Body of pancreas (tissue), 4 donors: Measurements from ENCODE around the gene TNIK. TPM values are rescaled to one million over a fixed set of nuclear protein-coding genes. Genes with fewer than 3 reads are reported as not detected.

ENCODE experiments used
- ATAC-seq: fragments of 150-250 bp; one replicate; pipeline ENCODE4 v1.9.1; 2016
- DNase-seq, 4 donors: peaks; one replicate each; pipeline ENCODE4 v3.0.0-alpha.2; 2019
- H3K27ac ChIP-seq, 4 donors: fragments of 200-600 bp; sonication (generic); 1 replicate in 3 of 4; 2 replicates in 1 of 4; pipeline versions ENCODE4 v1.5.1 to v1.6.1; 2016 to 2019; ENCODE audit warnings: mild to moderate bottlenecking in 1 of 4, mixed read lengths in 1 of 4, moderate library complexity in 1 of 4
- H3K27me3 ChIP-seq, 2 donors: fragments of 200-600 bp; sonication (generic); one replicate each; pipeline ENCODE4 v1.6.0; 2016; ENCODE audit warnings: mild to moderate bottlenecking in 1 of 2
- H3K36me3 ChIP-seq, 2 donors: fragments of 200-600 bp; sonication (generic); replicated peaks in 1 of 2; 2 replicates each; pipeline ENCODE4 v1.5.1; 2016; ENCODE audit warnings: low read depth in 2 of 2; ENCODE audit not compliant: insufficient read depth in 1 of 2
- H3K4me1 ChIP-seq: fragments of 200-600 bp; sonication (generic); one replicate; pipeline ENCODE4 v1.6.0; 2016
- H3K4me3 ChIP-seq, 2 donors: fragments of 200-600 bp; sonication (generic); 1 replicate in 1 of 2; 2 replicates in 1 of 2; pipeline ENCODE4 v1.5.1; 2016 to 2019
- H3K9me3 ChIP-seq, 3 donors: fragments of 200-600 bp; sonication (generic); 1 replicate in 2 of 3; 2 replicates in 1 of 3; pipeline ENCODE4 v1.5.1; 2016
- POLR2A ChIP-seq, 3 donors: fragments of 450-650 bp; IDR thresholded peaks; one replicate each; pipeline ENCODE4 v1.6.1; 2016; ENCODE audit warnings: antibody characterized with exemption in 3 of 3, mild to moderate bottlenecking in 2 of 3
- WGBS, 2 donors: methylation state at CpG; one replicate each; pipeline ENCODE4 v1.1.5; 2017; 5-methylcytosine and 5-hydroxymethylcytosine counted together
- intact Hi-C: fragments of 100-400 bp; cut with DNase I; formaldehyde crosslinking; loops from one replicate; pipeline ENCODE4 v1.15.1; 2023
- total RNA-seq, 2 donors: library from RNA; depleted of rRNA; stranded (reverse); fragments of >200 nt; gene quantifications; one replicate each; pipeline ENCODE4 v1.1.0, GENCODE V29; 2016
- TF ChIP-seq, protein P1 (sequence below), 7 experiments: fragments of 450-650 bp in 4 of 7; fragments of 200-600 bp in 3 of 7; sonication (generic) in 3 of 7; IDR thresholded peaks; one replicate each; pipeline ENCODE4 v1.5.1; 2016 to 2019; ENCODE audit warnings: antibody characterized with exemption in 7 of 7

Gene TNIK
- total RNA-seq, 2 donors from 2014 or later = 7.6 to 9.6 TPM

DNA sequence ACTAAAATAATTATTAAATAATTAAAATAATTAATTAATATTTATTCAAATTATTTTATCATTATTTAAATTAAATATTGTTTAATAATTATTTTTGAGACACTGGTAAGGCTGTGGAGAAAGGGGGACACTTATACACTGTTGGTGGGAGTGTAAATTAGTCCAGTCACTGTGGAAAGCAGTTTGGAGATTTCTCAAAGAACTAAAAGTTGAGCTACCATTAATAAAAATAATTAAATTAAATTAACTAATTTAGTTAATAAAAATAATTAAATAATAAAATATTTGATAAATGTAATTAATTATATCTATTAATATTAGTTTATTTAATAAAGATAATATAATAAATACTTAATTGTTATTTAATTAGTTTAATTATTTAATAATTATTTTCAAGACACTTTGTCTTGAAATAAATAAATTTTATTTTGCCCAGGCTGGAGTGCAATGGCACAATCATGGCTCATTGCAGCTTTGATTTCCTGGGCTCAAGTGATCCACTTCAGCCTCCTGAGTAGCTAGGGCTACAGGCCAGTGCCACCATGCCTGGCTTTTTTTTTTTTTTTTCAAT lies 16.4 kb upstream of the TNIK start:
- ATAC-seq (no peak), DNase-seq (no peak)
- intact Hi-C loops = no loop called here
- no peak overlapping the region for H3K27ac ChIP-seq
- H3K4me3 ChIP-seq = no peak overlapping the region
- TF ChIP-seq, protein P1, sequence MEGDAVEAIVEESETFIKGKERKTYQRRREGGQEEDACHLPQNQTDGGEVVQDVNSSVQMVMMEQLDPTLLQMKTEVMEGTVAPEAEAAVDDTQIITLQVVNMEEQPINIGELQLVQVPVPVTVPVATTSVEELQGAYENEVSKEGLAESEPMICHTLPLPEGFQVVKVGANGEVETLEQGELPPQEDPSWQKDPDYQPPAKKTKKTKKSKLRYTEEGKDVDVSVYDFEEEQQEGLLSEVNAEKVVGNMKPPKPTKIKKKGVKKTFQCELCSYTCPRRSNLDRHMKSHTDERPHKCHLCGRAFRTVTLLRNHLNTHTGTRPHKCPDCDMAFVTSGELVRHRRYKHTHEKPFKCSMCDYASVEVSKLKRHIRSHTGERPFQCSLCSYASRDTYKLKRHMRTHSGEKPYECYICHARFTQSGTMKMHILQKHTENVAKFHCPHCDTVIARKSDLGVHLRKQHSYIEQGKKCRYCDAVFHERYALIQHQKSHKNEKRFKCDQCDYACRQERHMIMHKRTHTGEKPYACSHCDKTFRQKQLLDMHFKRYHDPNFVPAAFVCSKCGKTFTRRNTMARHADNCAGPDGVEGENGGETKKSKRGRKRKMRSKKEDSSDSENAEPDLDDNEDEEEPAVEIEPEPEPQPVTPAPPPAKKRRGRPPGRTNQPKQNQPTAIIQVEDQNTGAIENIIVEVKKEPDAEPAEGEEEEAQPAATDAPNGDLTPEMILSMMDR (IDR thresholded peaks at IDR 0.05) = no peak
- no peak for TF ChIP-seq POLR2A (IDR thresholded peaks at IDR 0.05)
- no peaks in the 10 kb centered on the region for H3K36me3 ChIP-seq
- H3K27me3 ChIP-seq = no peaks in the 10 kb centered on the region
- no peaks in the 10 kb centered on the region for H3K9me3 ChIP-seq
- no peaks in the 10 kb centered on the region for H3K4me1 ChIP-seq

DNA sequence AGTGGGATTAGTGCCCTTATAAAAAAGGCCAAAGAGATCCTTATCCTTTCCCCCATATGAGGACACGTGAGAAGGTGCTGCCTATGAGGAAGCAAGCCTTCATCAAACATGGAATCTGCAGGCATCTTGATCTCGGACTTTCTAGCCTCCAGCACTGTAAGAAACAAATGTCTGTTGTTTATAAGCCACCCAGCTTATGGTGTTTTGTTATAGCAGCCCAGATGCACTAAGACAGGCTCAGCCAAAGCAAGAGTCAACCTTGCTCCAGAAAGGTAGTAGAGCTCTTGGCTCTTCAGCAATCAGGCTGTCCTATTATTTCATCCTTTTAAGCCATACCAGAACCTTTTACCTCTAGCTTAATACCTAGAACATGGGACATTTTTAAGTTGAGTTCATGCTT lies 12.3 kb upstream of the TNIK start:
- no peaks in the 10 kb centered on the region for H3K27me3 ChIP-seq
- no peak for TF ChIP-seq POLR2A (IDR thresholded peaks at IDR 0.05)
- TF ChIP-seq, protein P1 (IDR thresholded peaks at IDR 0.05) = no peak
- no peaks in the 10 kb centered on the region for H3K9me3 ChIP-seq
- H3K4me1 ChIP-seq = no peaks in the 10 kb centered on the region
- no peaks in the 10 kb centered on the region for H3K36me3 ChIP-seq
- DNase-seq = no peak
- ATAC-seq = no peak
- intact Hi-C loops = no loop called here
- no peak overlapping the region for H3K27ac ChIP-seq
- no peak overlapping the region for H3K4me3 ChIP-seq
- 50 to 65% methylated on average over 2 of the region's 2 CpGs for WGBS, 2 donors

DNA sequence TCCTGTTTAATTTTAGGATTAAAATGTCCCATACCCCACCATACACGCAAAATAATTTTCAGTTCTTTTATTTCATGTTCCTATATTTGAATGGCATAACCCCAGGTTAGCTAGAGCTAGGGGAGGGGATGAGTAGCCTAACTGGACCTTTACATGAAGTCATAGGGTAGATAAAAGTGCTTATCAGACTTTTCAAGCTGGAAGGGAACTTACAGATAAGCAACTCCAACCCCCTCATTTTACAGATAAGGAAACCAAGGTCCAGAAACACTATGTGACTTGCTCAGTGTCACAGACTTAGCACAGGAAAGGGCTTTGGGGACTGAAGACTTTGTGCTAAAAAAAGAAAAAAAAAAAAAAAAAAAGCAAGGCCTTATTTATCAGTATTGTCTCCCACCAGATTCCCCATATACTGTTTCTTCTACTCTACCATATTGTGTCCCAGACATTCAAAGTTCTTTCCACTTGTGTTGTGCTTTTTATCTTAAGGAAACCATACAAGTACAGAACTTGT lies 10.6 kb upstream of the TNIK start:
- H3K36me3 ChIP-seq = no peaks in the 10 kb centered on the region
- no peak overlapping the region for H3K27ac ChIP-seq
- no peak for TF ChIP-seq POLR2A (IDR thresholded peaks at IDR 0.05)
- TF ChIP-seq, protein P1 (IDR thresholded peaks at IDR 0.05) = no peak
- ATAC-seq (no peak), DNase-seq (no peak)
- no peaks in the 10 kb centered on the region for H3K9me3 ChIP-seq
- intact Hi-C loops = no loop called here
- H3K4me1 ChIP-seq = no peaks in the 10 kb centered on the region
- no peaks in the 10 kb centered on the region for H3K27me3 ChIP-seq
- WGBS, 2 donors = 96 to 100% methylated on average over 1 of the region's 1 CpG
- H3K4me3 ChIP-seq = no peak overlapping the region

GRCh38 chr3:171469376-171469775 lies 9.2 kb upstream of the TNIK start:
- Histone ChIP-seq H3K9me3 (no peaks in the 10 kb centered on the region), H3K27ac (no peak overlapping the region), H3K4me1 (no peaks in the 10 kb centered on the region), H3K4me3 (no peak overlapping the region), H3K36me3 (no peaks in the 10 kb centered on the region), H3K27me3 (no peaks in the 10 kb centered on the region)
- no peak for ATAC-seq
- intact Hi-C loops = loop anchor here (10.0 kb wide), 1 partner anchor 285 kb away; no protein-coding TSS in a partner anchor
- DNase-seq = no peak
- TF ChIP-seq POLR2A (IDR thresholded peaks at IDR 0.05) = no peak
- 96 to 98% methylated on average over 3 of the region's 3 CpGs for WGBS, 2 donors

- intact Hi-C loops = loop anchor here (10.0 kb wide), 1 partner anchor 284 kb away; no protein-coding TSS in a partner anchor
- TF ChIP-seq, protein P1 (IDR thresholded peaks at IDR 0.05) = no peak
- TF ChIP-seq POLR2A (IDR thresholded peaks at IDR 0.05) = no peak
- 77 to 85% methylated on average over 6 of the region's 6 CpGs for WGBS, 2 donors
- no peaks in the 10 kb centered on the region for H3K4me1 ChIP-seq
- no peaks in the 10 kb centered on the region for H3K9me3 ChIP-seq
- DNase-seq = no peak
- no peak overlapping the region for H3K27ac ChIP-seq
- ATAC-seq = no peak
- no peak overlapping the region for H3K4me3 ChIP-seq
- no peaks in the 10 kb centered on the region for H3K36me3 ChIP-seq
- H3K27me3 ChIP-seq = no peaks in the 10 kb centered on the region
Measured at GRCh38 chr3:171468296-171468906, 8.2 kb upstream of the TNIK start.
